Duodenal mucosa (tissue), 2 donors: ENCODE results near the gene ZNHIT3.

Experiments
- H3K27ac ChIP-seq: one replicate; pipeline ENCODE4 v1.7.0; 2013; ENCODE audit warnings: low read depth, low read length
- H3K27me3 ChIP-seq, 2 donors: one replicate each; pipeline ENCODE4 v1.7.0; 2013; ENCODE audit warnings: low read length in 2 of 2, control low read depth in 1 of 2; ENCODE audit not compliant: insufficient read depth in 2 of 2, control insufficient read depth in 1 of 2
- H3K36me3 ChIP-seq, 2 donors: one replicate each; pipeline ENCODE4 v1.7.0; 2013; ENCODE audit warnings: low read length in 2 of 2, control low read depth in 1 of 2; ENCODE audit not compliant: insufficient read depth in 2 of 2, control insufficient read depth in 1 of 2
- H3K4me1 ChIP-seq, 2 donors: one replicate each; pipeline ENCODE4 v1.7.0; 2013; ENCODE audit warnings: low read length in 2 of 2, control low read depth in 1 of 2; ENCODE audit not compliant: insufficient read depth in 2 of 2, control insufficient read depth in 1 of 2
- H3K4me3 ChIP-seq, 2 donors: one replicate each; pipeline ENCODE4 v1.7.0; 2013; ENCODE audit warnings: low read length in 2 of 2, low read depth in 1 of 2
- H3K9ac ChIP-seq, 2 donors: one replicate each; pipeline ENCODE4 v1.7.0; 2013; ENCODE audit warnings: low read length in 2 of 2, low read depth in 1 of 2
- H3K9me3 ChIP-seq, 2 donors: one replicate each; pipeline ENCODE4 v1.7.0; 2013; ENCODE audit warnings: low read length in 2 of 2, control low read depth in 1 of 2; ENCODE audit not compliant: control insufficient read depth in 1 of 2

The ZNHIT3 gene

GRCh38 chr17:36461330-36462110, 25.0 kb upstream of the ZNHIT3 start:
- peaks cover 3 to 20% of the 10 kb centered on the region in 2 donors for H3K27me3 ChIP-seq
- no peaks in the 10 kb centered on the region for H3K36me3 ChIP-seq
- no peak overlapping the region for H3K4me3 ChIP-seq
- H3K4me1 ChIP-seq: no peaks in the 10 kb centered on the region
- H3K27ac ChIP-seq: no peak overlapping the region
- H3K9me3 ChIP-seq: no peaks in the 10 kb centered on the region
- no peak overlapping the region for H3K9ac ChIP-seq

- Histone ChIP-seq H3K27me3 (peaks cover 3 to 26% of the 10 kb centered on the region in 2 donors), H3K27ac (no peak overlapping the region), H3K4me3 (no peak overlapping the region), H3K9me3 (no peaks in the 10 kb centered on the region), H3K36me3 (no peaks in the 10 kb centered on the region), H3K9ac (no peak overlapping the region), H3K4me1 (no peaks in the 10 kb centered on the region)
Measured at GRCh38 chr17:36463916-36464764, 22.3 kb upstream of the ZNHIT3 start.

GRCh38 chr17:36464765-36465088, 21.8 kb upstream of the ZNHIT3 start:
- H3K27ac ChIP-seq: no peak overlapping the region
- H3K27me3 ChIP-seq: peaks cover 3 to 27% of the 10 kb centered on the region in 2 donors
- no peaks in the 10 kb centered on the region for H3K9me3 ChIP-seq
- no peaks in the 10 kb centered on the region for H3K36me3 ChIP-seq
- H3K4me1 ChIP-seq: no peaks in the 10 kb centered on the region
- H3K4me3 ChIP-seq: no peak overlapping the region
- no peak overlapping the region for H3K9ac ChIP-seq

- no peaks in the 10 kb centered on the region for H3K4me1 ChIP-seq
- no peak overlapping the region for H3K4me3 ChIP-seq
- no peak overlapping the region for H3K9ac ChIP-seq
- peaks cover 3 to 21% of the 10 kb centered on the region in 2 donors for H3K27me3 ChIP-seq
- no peaks in the 10 kb centered on the region for H3K9me3 ChIP-seq
- H3K27ac ChIP-seq: no peak overlapping the region
- no peaks in the 10 kb centered on the region for H3K36me3 ChIP-seq
Measured at GRCh38 chr17:36468903-36469635, 17.4 kb upstream of the ZNHIT3 start.

GRCh38 chr17:36469733-36470132, 16.7 kb upstream of the ZNHIT3 start:
- Histone ChIP-seq H3K4me3 (no peak overlapping the region), H3K9me3 (no peaks in the 10 kb centered on the region), H3K4me1 (no peaks in the 10 kb centered on the region), H3K9ac (no peak overlapping the region), H3K27ac (no peak overlapping the region), H3K36me3 (no peaks in the 10 kb centered on the region), H3K27me3 (peaks cover 3 to 16% of the 10 kb centered on the region in 2 donors)

GRCh38 chr17:36470499-36470898, 16.0 kb upstream of the ZNHIT3 start:
- no peaks in the 10 kb centered on the region for H3K36me3 ChIP-seq
- no peaks in the 10 kb centered on the region for H3K4me1 ChIP-seq
- no peaks in the 10 kb centered on the region for H3K9me3 ChIP-seq
- peaks cover 0 to 8% of the 10 kb centered on the region in 2 donors for H3K27me3 ChIP-seq
- no peak overlapping the region for H3K27ac ChIP-seq
- no peak overlapping the region for H3K4me3 ChIP-seq
- no peak overlapping the region for H3K9ac ChIP-seq

GRCh38 chr17:36474571-36474970, 11.9 kb upstream of the ZNHIT3 start:
- Histone ChIP-seq H3K36me3 (no peaks in the 10 kb centered on the region), H3K9ac (no peak overlapping the region), H3K27ac (no peak overlapping the region), H3K4me1 (no peaks in the 10 kb centered on the region), H3K27me3 (no peaks in the 10 kb centered on the region), H3K4me3 (no peak overlapping the region), H3K9me3 (no peaks in the 10 kb centered on the region)

- Histone ChIP-seq H3K4me1 (no peaks in the 10 kb centered on the region), H3K27ac (no peak overlapping the region), H3K36me3 (no peaks in the 10 kb centered on the region), H3K4me3 (no peak overlapping the region), H3K9ac (no peak overlapping the region), H3K27me3 (no peaks in the 10 kb centered on the region), H3K9me3 (no peaks in the 10 kb centered on the region)
Measured at GRCh38 chr17:36475346-36475970, 11.0 kb upstream of the ZNHIT3 start.

- no peak overlapping the region for H3K9ac ChIP-seq
- H3K27me3 ChIP-seq: peaks cover 8 to 13% of the 10 kb centered on the region in 2 donors
- peaks cover 6 to 18% of the 10 kb centered on the region in 2 donors for H3K4me1 ChIP-seq
- H3K4me3 ChIP-seq: no peak overlapping the region
- H3K9me3 ChIP-seq: no peaks in the 10 kb centered on the region
- H3K27ac ChIP-seq: no peak overlapping the region
- H3K36me3 ChIP-seq: no peaks in the 10 kb centered on the region
Measured at GRCh38 chr17:36481829-36482228, 4.7 kb upstream of the ZNHIT3 start.
